8988T (cell line): Measurements from ENCODE around the gene ISG20.

Experiments
- DNase-seq: peaks from one replicate; pipeline ENCODE4 v3.0.0; 2011

The ISG20 gene

DNA sequence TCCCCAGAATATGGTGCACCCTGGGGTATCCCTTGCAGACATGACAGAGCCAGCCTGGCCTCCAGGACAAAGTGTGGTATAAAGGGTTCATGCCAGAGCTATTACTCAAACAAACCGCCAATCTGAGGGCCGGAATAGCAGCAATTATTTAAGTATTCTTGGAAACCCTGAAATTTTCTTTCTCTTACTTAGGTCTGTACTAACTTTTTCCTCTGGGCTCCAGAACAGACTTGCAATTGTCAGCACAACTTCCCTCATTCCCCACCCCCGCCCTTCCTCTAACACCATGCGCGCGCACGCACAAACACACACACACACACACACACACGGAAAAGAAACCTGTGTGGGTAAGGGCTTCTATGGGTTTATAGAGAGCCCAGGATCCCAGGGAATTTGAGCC is 56.3 kb downstream of the ISG20 start:
- DNase-seq, result no peak

- DNase-seq, result no peak
Measured at GRCh38 chr15:88695691-88696251, 57.0 kb downstream of the ISG20 start.

DNA sequence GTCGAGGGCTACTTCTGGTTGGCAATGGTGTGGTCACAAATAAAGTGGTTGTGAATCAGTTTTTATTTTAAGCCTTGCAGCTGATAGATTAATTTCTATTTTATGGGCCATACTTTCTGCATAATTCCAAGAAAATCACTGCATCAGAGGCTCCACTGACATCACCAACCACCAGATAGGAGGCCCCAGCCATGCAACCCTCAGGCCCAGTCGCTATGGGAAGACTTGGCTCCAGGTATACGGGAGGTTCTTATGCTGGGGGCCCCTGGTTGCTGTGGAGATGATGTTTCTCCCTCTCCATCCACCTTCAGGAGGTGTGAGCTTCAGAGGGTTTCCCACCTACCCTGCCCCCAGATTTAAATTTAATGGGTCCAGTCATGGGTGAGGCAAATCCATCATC is 57.4 kb downstream of the ISG20 start:
- no peak for DNase-seq

- no peak for DNase-seq
Measured at GRCh38 chr15:88697276-88697675, 58.5 kb downstream of the ISG20 start.

- no peak for DNase-seq
Measured at GRCh38 chr15:88699861-88700260, 61.0 kb downstream of the ISG20 start.

GRCh38 chr15:88700716-88701115 is 61.9 kb downstream of the ISG20 start:
- DNase-seq, result no peak

- no peak for DNase-seq
Measured at GRCh38 chr15:88701561-88702095, 62.8 kb downstream of the ISG20 start.

GRCh38 chr15:88702983-88703382 is 64.2 kb downstream of the ISG20 start:
- no peak for DNase-seq

DNA sequence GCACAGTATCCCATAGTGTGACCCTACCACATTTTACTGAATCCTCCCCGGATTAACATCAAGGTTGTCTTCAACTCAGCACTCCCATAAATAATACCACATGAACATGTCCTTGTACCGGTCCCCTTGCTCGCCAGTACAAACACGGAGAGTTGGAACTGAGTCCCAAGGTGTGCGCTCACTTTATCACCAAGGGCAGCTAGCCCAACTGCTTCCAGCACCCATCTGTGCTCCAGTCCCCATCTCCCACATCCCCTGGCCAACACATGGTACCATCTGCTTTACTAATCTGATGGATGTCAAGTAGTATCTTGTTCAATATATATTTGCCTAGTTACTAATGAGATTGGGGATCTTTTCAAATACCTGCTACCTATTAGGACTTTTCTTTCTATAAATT is 64.7 kb downstream of the ISG20 start:
- no peak for DNase-seq

DNA sequence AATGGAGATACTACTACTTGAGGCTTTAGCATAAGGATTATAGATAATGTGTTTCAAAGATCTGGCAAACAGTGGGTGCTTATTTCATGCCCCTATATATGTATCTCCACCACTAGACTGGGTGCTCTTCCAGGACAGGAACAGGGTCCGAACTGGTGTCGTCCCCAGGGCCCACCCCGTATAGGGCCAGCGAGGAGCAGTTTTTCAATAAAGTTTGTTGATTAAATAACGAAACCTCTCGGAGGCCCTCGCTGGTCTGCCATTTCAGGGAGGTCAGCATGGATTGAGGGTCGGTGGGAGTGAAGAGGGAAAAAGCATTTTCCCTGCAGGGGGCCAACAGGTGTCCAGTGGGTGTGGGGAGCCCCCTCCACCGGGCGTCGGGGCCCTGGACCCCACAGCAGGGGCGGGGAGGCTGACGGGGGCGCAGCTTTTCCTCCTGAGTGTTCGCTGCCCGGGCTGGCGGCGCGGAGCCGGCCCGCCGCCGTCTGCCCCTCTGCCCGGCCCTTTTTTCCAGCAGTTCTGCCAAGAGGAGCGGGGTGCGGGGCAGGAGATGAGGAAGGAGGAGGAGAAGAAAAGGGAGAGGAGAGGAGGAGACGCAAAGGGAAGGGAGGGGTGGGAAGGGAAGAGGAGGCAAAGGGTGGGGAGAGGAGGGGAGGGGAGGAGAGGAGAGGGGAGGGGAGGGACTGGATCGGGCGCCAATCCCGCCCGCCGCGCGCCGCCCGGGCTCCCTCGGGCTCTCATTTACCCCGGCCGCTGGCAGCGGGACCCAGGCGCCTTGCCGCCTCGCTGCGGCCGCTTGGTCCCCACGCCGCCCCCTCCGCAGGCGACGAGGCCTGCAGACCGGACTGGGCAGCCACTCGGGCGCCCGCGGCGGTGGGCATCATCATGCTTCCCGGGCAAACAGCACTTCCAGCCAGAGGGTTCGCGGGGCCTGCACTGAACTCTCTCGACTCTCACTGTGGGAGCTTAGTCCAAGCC is 66.3 kb downstream of the ISG20 start:
- DNase-seq, result no peak

DNA sequence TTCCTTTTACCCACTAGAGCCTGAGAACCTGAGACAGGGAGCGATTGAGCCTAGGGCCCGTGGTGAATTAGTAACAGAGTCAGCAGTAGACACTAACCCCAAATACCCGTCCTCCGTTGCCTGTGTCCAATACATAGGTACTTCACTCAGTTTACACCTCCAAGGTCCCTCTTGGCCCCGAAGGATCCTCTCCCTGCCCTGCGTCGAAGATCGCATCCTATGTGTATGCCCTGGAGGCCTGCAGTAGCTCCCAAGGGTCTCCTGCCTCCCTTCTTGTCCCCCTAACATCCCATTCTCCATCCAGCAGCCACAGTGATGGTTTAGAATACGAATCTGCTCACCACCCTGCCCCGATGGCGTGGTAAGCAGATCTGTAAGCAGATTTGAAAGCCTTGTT is 67.0 kb downstream of the ISG20 start:
- no peak for DNase-seq
